DOHH2 (cell line): ENCODE data around the gene GAB1.

Experiments used
- EZH2phosphoT487 ChIP-seq: fragments of 200-600 bp; sonication (generic); IDR thresholded peaks from 2 replicates; pipeline ENCODE4 v1.6.1; 2017; ENCODE audit warnings: borderline replicate concordance, mild to moderate bottlenecking, antibody characterized with exemption, low read length, moderate library complexity, mixed read lengths
- TF ChIP-seq, protein P1 (sequence below): fragments of 200-600 bp; sonication (generic); IDR thresholded peaks from one replicate; pipeline ENCODE4 v1.5.1; 2014; ENCODE audit warnings: antibody characterized with exemption, mild to moderate bottlenecking, low read depth, low read length; ENCODE audit not compliant: poor library complexity, severe bottlenecking

GRCh38 chr4:143412420-143412758 lies 75.7 kb downstream of the GAB1 start:
- no peak for TF ChIP-seq EZH2phosphoT487
- TF ChIP-seq, protein P1, sequence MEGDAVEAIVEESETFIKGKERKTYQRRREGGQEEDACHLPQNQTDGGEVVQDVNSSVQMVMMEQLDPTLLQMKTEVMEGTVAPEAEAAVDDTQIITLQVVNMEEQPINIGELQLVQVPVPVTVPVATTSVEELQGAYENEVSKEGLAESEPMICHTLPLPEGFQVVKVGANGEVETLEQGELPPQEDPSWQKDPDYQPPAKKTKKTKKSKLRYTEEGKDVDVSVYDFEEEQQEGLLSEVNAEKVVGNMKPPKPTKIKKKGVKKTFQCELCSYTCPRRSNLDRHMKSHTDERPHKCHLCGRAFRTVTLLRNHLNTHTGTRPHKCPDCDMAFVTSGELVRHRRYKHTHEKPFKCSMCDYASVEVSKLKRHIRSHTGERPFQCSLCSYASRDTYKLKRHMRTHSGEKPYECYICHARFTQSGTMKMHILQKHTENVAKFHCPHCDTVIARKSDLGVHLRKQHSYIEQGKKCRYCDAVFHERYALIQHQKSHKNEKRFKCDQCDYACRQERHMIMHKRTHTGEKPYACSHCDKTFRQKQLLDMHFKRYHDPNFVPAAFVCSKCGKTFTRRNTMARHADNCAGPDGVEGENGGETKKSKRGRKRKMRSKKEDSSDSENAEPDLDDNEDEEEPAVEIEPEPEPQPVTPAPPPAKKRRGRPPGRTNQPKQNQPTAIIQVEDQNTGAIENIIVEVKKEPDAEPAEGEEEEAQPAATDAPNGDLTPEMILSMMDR, result no peak
